ENCODE results near the gene LSM3.
A peak's percentile ranks its signal among the peaks of the same experiment; 100 is the strongest.

Gene LSM3

GRCh38 chr3:14201940-14202684, 23.5 kb downstream of the LSM3 start:
- DNase-seq = no peak

GRCh38 chr3:14202874-14203520, 24.4 kb downstream of the LSM3 start:
- DNase-seq = no peak

- DNase-seq = peak; percentile 31
Observed at GRCh38 chr3:14203521-14204079, 25.0 kb downstream of the LSM3 start.

- no peak for DNase-seq
Observed at GRCh38 chr3:14204515-14205284, 26.1 kb downstream of the LSM3 start.

GRCh38 chr3:14206548-14207177, 28.0 kb downstream of the LSM3 start:
- DNase-seq = no peak

- DNase-seq = no peak
Observed at GRCh38 chr3:14208168-14208567, 29.6 kb downstream of the LSM3 start.

- DNase-seq = no peak
Observed at GRCh38 chr3:14208977-14209394, 30.4 kb downstream of the LSM3 start.

GRCh38 chr3:14209581-14210289, 31.1 kb downstream of the LSM3 start:
- DNase-seq = no peak

GRCh38 chr3:14210290-14210688, 31.7 kb downstream of the LSM3 start:
- DNase-seq = no peak

GRCh38 chr3:14210843-14211594, 32.4 kb downstream of the LSM3 start:
- no peak for DNase-seq

GRCh38 chr3:14211621-14212020, 33.0 kb downstream of the LSM3 start:
- DNase-seq = no peak

- DNase-seq = no peak
Observed at GRCh38 chr3:14212032-14212431, 33.4 kb downstream of the LSM3 start.

- DNase-seq = no peak
Observed at GRCh38 chr3:14213066-14213774, 34.6 kb downstream of the LSM3 start.

GRCh38 chr3:14214764-14215163, 36.1 kb downstream of the LSM3 start:
- DNase-seq = no peak

GRCh38 chr3:14216257-14217048, 37.8 kb downstream of the LSM3 start:
- DNase-seq = peak; percentile 72

GRCh38 chr3:14218355-14218754, 39.7 kb downstream of the LSM3 start:
- DNase-seq = no peak

- DNase-seq = no peak
Observed at GRCh38 chr3:14220933-14221332, 42.3 kb downstream of the LSM3 start.

GRCh38 chr3:14221902-14222301, 43.3 kb downstream of the LSM3 start:
- no peak for DNase-seq

GRCh38 chr3:14222457-14222856, 43.8 kb downstream of the LSM3 start:
- DNase-seq = no peak
